ENCODE measurements around the gene CSGALNACT2.
"Not testable (repeated sequence)": the region's sequence is repeated elsewhere in the genome, so short reads cannot be mapped to it uniquely, and the experiment has no call there.

The CSGALNACT2 gene, protein sequence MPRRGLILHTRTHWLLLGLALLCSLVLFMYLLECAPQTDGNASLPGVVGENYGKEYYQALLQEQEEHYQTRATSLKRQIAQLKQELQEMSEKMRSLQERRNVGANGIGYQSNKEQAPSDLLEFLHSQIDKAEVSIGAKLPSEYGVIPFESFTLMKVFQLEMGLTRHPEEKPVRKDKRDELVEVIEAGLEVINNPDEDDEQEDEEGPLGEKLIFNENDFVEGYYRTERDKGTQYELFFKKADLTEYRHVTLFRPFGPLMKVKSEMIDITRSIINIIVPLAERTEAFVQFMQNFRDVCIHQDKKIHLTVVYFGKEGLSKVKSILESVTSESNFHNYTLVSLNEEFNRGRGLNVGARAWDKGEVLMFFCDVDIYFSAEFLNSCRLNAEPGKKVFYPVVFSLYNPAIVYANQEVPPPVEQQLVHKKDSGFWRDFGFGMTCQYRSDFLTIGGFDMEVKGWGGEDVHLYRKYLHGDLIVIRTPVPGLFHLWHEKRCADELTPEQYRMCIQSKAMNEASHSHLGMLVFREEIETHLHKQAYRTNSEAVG

GRCh38 chr10:43138021-43138756, at the start of gene CSGALNACT2:
Gene CSGALNACT2, plus strand, starts transcription at chr10:43138445. Its CDS starts 16,705 bp downstream, at chr10:43155150.
- in situ Hi-C loops (cut with HindIII; ENCODE audit: low pct_unique_long_range_greater_than_20kb, low sequenced_read_pairs), result no loop called here
- DNase-seq (ENCODE audit: low read depth in 1 of 2, low spot score in 1 of 2), result peak; percentile 92 to 96
- TF ChIP-seq JUND (IDR thresholded peaks at IDR 0.05; ENCODE audit: low read depth), result no peak

GRCh38 chr10:43089519-43089918, 48.7 kb upstream of the CSGALNACT2 start:
- TF ChIP-seq JUND (IDR thresholded peaks at IDR 0.05; ENCODE audit: low read depth), result no peak
- in situ Hi-C loops (cut with HindIII; ENCODE audit: low pct_unique_long_range_greater_than_20kb, low sequenced_read_pairs), result no loop called here
- DNase-seq (ENCODE audit: low read depth in 1 of 2, low spot score in 1 of 2), result no peak

- TF ChIP-seq JUND (IDR thresholded peaks at IDR 0.05; ENCODE audit: low read depth), result no peak
- DNase-seq (ENCODE audit: low read depth in 1 of 2, low spot score in 1 of 2), result peak in 1 of 2 experiments; percentile 40
- in situ Hi-C loops (cut with HindIII; ENCODE audit: low pct_unique_long_range_greater_than_20kb, low sequenced_read_pairs), result no loop called here
These were observed 48.1 kb upstream of the CSGALNACT2 start for GRCh38 chr10:43090188-43090587.

GRCh38 chr10:43090664-43091063, 47.6 kb upstream of the CSGALNACT2 start:
- no peak for TF ChIP-seq JUND (IDR thresholded peaks at IDR 0.05; ENCODE audit: low read depth)
- no peak for DNase-seq (ENCODE audit: low read depth in 1 of 2, low spot score in 1 of 2)
- in situ Hi-C loops (cut with HindIII; ENCODE audit: low pct_unique_long_range_greater_than_20kb, low sequenced_read_pairs), result no loop called here

DNA sequence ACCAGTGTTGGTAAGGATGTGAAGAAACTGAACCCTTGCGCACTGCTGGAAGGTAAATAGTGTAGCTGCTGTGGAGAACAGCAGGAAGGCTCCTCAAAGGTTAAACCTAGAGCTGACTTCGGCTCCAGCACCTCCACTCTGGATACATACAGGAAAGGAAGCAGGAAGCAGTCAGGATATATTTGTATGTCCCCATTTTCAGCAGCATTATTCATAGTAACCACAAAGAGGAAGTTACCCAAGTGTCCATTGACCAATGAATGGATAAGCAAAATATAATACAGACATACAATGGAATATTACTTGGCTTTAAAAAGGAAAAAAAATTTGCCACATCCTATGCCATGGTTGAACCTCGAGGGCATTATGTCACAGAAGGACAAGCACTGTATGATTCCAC, 46.4 kb upstream of the CSGALNACT2 start:
- in situ Hi-C loops (cut with HindIII; ENCODE audit: low pct_unique_long_range_greater_than_20kb, low sequenced_read_pairs), result no loop called here
- no peak for TF ChIP-seq JUND (IDR thresholded peaks at IDR 0.05; ENCODE audit: low read depth)
- DNase-seq (ENCODE audit: low read depth in 1 of 2, low spot score in 1 of 2), result no peak

GRCh38 chr10:43093423-43094076, 44.7 kb upstream of the CSGALNACT2 start:
- in situ Hi-C loops (cut with HindIII; ENCODE audit: low pct_unique_long_range_greater_than_20kb, low sequenced_read_pairs), result no loop called here
- no peak for TF ChIP-seq JUND (IDR thresholded peaks at IDR 0.05; ENCODE audit: low read depth)
- DNase-seq (ENCODE audit: low read depth in 1 of 2, low spot score in 1 of 2), result peak; percentile 86 to 88

- DNase-seq (ENCODE audit: low read depth in 1 of 2, low spot score in 1 of 2), result no peak
- in situ Hi-C loops (cut with HindIII; ENCODE audit: low pct_unique_long_range_greater_than_20kb, low sequenced_read_pairs), result no loop called here
- TF ChIP-seq JUND (IDR thresholded peaks at IDR 0.05; ENCODE audit: low read depth), result no peak
These were observed 44.2 kb upstream of the CSGALNACT2 start for GRCh38 chr10:43094085-43094484.

DNA sequence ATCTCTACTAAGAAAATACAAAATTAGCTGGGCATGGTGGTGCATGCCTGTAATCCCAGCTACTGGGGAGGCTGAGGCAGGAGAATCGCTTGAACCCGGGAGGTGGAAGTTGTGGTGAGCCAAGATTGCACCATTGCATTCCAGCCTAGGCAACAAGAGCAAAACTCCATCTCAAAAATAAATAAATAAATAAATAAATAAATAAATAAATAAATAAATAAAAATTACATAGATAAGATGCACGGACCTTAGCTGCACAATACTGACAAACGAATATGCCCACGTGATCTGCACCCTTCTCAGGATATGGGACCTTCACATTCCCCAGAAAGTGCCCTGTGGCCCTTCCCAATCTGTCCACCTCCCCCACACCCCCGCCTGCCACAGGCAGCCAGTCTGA, 38.9 kb upstream of the CSGALNACT2 start:
- DNase-seq (ENCODE audit: low read depth in 1 of 2, low spot score in 1 of 2); in situ Hi-C loops (cut with HindIII; ENCODE audit: low pct_unique_long_range_greater_than_20kb, low sequenced_read_pairs): not testable (repeated sequence)

GRCh38 chr10:43099928-43100327, 38.3 kb upstream of the CSGALNACT2 start:
- TF ChIP-seq JUND (IDR thresholded peaks at IDR 0.05; ENCODE audit: low read depth), result no peak
- in situ Hi-C loops (cut with HindIII; ENCODE audit: low pct_unique_long_range_greater_than_20kb, low sequenced_read_pairs), result no loop called here

GRCh38 chr10:43100366-43100765, 37.9 kb upstream of the CSGALNACT2 start:
- no peak for DNase-seq (ENCODE audit: low read depth in 1 of 2, low spot score in 1 of 2)
- TF ChIP-seq JUND (IDR thresholded peaks at IDR 0.05; ENCODE audit: low read depth), result no peak
- in situ Hi-C loops (cut with HindIII; ENCODE audit: low pct_unique_long_range_greater_than_20kb, low sequenced_read_pairs), result no loop called here

More at GRCh38 chr10:43099928-43100327, 38.3 kb upstream of the CSGALNACT2 start:
- DNase-seq (ENCODE audit: low read depth in 1 of 2, low spot score in 1 of 2), result no peak

GRCh38 chr10:43102063-43102828, 36.0 kb upstream of the CSGALNACT2 start:
- in situ Hi-C loops (cut with HindIII; ENCODE audit: low pct_unique_long_range_greater_than_20kb, low sequenced_read_pairs), result no loop called here
- TF ChIP-seq JUND (IDR thresholded peaks at IDR 0.05; ENCODE audit: low read depth), result no peak
- DNase-seq (ENCODE audit: low read depth in 1 of 2, low spot score in 1 of 2), result no peak
